Chondrocyte (in vitro differentiated cells): ENCODE results near the gene LGALS8. TPM values are rescaled to one million over a fixed set of nuclear protein-coding genes. Genes with fewer than 3 reads are reported as not detected.

Experiments
- DNase-seq: peaks from one replicate; pipeline ENCODE4 v3.0.0; 2021; ENCODE audit warnings: mixed read lengths, low spot score
- H3K27ac Mint-ChIP-seq: one replicate; pipeline ENCODE4 v1.8.0; 2021; ENCODE audit warnings: mild to moderate bottlenecking, moderate library complexity, mixed read lengths; ENCODE audit not compliant: unreplicated experiment
- H3K27me3 Mint-ChIP-seq: 2 replicates; pipeline ENCODE4 v1.8.0; 2021; ENCODE audit warnings: low read depth, mixed read lengths
- H3K36me3 Mint-ChIP-seq: 2 replicates; pipeline ENCODE4 v1.8.0; 2021; ENCODE audit warnings: low read depth, mixed read lengths
- H3K4me1 Mint-ChIP-seq: 2 replicates; pipeline ENCODE4 v1.8.0; 2021; ENCODE audit warnings: low read depth, mild to moderate bottlenecking, mixed read lengths
- H3K4me3 Mint-ChIP-seq: one replicate; pipeline ENCODE4 v1.8.0; 2021; ENCODE audit warnings: mild to moderate bottlenecking, moderate library complexity, mixed read lengths; ENCODE audit not compliant: unreplicated experiment
- H3K9me3 Mint-ChIP-seq: 2 replicates; pipeline ENCODE4 v1.8.0; 2021; ENCODE audit warnings: low read depth, mixed read lengths
- total RNA-seq: library from RNA; stranded (reverse); gene quantifications from 3 replicates; pipeline ENCODE4 v1.2.1, GENCODE V29; 2021
- TF ChIP-seq, protein P1 (sequence below): fragments of 200-600 bp; sonication (generic); IDR thresholded peaks from 2 replicates; pipeline ENCODE4 v1.5.0; 2021; ENCODE audit warnings: antibody characterized with exemption, mild to moderate bottlenecking, moderate library complexity

The LGALS8 gene
- total RNA-seq, 1 donor from 2014 or later, result 37.8 TPM

DNA sequence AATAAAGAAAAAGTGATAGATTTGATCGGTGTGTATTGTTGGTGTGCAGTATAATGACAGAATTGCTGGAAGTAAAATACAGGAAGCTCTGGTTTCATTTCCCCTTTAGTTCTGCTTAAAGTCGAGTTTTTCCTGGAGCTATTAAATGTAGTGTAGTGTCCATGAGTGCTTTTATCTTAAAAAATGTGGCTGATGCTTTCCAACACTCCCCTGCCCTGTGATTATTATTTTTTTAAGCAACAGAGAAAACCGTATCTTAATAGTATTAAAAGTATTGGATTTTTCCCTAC is 1.1 kb downstream of the LGALS8 start:
- H3K27ac Mint-ChIP-seq, result peak overlapping the region; percentile 96
- no peaks in the 10 kb centered on the region for H3K9me3 Mint-ChIP-seq
- H3K36me3 Mint-ChIP-seq, result peaks cover 10% of the 10 kb centered on the region
- TF ChIP-seq, protein P1, sequence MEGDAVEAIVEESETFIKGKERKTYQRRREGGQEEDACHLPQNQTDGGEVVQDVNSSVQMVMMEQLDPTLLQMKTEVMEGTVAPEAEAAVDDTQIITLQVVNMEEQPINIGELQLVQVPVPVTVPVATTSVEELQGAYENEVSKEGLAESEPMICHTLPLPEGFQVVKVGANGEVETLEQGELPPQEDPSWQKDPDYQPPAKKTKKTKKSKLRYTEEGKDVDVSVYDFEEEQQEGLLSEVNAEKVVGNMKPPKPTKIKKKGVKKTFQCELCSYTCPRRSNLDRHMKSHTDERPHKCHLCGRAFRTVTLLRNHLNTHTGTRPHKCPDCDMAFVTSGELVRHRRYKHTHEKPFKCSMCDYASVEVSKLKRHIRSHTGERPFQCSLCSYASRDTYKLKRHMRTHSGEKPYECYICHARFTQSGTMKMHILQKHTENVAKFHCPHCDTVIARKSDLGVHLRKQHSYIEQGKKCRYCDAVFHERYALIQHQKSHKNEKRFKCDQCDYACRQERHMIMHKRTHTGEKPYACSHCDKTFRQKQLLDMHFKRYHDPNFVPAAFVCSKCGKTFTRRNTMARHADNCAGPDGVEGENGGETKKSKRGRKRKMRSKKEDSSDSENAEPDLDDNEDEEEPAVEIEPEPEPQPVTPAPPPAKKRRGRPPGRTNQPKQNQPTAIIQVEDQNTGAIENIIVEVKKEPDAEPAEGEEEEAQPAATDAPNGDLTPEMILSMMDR, result no peak
- DNase-seq, result no peak
- peak overlapping the region; percentile 84 for H3K4me3 Mint-ChIP-seq
- no peaks in the 10 kb centered on the region for H3K27me3 Mint-ChIP-seq
- H3K4me1 Mint-ChIP-seq, result peaks cover 16% of the 10 kb centered on the region

DNA sequence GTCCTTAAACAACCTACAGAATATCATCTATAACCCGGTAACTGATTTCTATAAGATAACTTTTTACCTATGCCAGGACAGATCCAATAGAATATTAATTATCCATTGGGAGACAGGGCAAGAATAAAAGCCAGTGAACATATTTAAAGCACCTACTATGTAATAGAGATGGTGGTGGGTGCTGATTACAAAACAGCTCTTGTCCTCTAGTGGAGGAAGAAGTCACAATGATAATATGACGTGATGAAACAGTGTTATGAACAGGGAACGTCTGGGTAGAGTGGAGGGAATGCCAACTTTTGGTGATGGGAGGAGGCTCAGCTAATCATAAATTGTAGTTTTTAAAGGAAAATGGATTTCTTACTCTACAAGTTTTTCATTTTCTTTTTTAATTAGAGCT is 2.3 kb downstream of the LGALS8 start:
- Mint-ChIP-seq H3K27ac (no peak overlapping the region), H3K27me3 (no peaks in the 10 kb centered on the region), H3K36me3 (peaks cover 12% of the 10 kb centered on the region), H3K4me1 (peaks cover 10% of the 10 kb centered on the region), H3K4me3 (no peak overlapping the region), H3K9me3 (no peaks in the 10 kb centered on the region)
- no peak for DNase-seq
- TF ChIP-seq, protein P1, result no peak

DNA sequence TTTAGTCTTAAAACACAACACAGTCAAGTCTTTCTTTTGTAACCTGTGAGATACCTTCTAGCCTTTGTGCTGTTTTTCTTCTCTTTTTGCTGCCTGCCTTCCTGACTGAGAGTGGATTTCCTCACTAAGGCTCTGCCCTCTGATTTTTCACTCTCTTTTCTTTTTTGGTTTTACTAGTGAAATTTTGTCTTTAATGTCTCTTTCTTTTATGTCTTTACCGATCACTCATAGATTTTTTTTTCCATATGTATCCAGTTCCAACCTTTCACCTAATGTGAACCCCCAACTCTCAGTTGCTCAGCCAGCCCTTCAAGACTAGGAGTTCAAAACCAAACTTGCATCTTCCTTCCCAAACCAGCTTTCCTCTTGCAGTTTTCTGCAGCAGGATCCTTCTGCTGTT is 6.5 kb downstream of the LGALS8 start:
- no peak overlapping the region for H3K27ac Mint-ChIP-seq
- no peak overlapping the region for H3K4me3 Mint-ChIP-seq
- no peaks in the 10 kb centered on the region for H3K9me3 Mint-ChIP-seq
- H3K4me1 Mint-ChIP-seq, result peaks cover 13% of the 10 kb centered on the region
- no peaks in the 10 kb centered on the region for H3K27me3 Mint-ChIP-seq
- DNase-seq, result no peak
- TF ChIP-seq, protein P1, result no peak
- H3K36me3 Mint-ChIP-seq, result peaks cover 15% of the 10 kb centered on the region

DNA sequence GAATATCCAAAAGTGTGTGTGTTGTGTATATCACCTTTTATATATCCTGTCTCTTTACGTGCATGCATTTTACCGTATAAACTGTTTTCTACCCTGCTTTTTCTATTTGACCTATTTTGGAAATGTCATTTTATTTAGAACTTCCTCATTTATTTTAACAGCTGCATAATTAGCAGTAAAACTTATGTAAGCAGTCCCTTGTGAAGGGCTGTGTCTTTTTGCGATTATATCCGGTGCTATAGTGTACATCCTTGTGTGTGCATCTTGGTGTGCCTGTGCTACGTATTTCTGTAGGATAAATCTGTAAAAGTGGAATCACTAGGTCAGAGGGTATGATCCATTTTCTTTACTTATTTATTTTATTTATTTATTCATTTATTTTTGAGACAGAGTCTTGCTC is 7.2 kb downstream of the LGALS8 start:
- Mint-ChIP-seq H3K9me3 (no peaks in the 10 kb centered on the region), H3K4me1 (peaks cover 13% of the 10 kb centered on the region), H3K27me3 (no peaks in the 10 kb centered on the region), H3K4me3 (no peak overlapping the region), H3K27ac (no peak overlapping the region), H3K36me3 (peaks cover 15% of the 10 kb centered on the region)
- TF ChIP-seq, protein P1, result no peak
- DNase-seq, result no peak

DNA sequence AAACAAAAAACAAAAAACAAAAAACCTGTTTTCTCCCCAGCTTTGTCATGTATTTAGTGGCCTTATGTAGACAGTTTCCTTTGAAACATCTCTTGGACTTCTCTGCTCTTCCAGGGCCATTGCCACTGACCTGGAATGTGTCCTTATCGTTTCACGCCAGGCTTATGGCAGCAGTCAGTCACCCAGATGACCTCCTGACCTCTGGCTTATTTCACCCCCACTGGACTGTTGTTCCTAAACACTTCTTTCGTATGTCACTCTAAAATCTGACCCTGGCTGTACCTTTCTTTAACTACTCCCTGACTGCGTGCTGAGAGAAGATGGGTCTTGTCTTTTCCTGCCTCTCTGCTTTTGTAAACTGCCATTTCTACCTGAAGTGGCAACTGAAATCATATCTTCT is 9.1 kb downstream of the LGALS8 start:
- Mint-ChIP-seq H3K27me3 (no peaks in the 10 kb centered on the region), H3K9me3 (no peaks in the 10 kb centered on the region), H3K4me3 (no peak overlapping the region), H3K27ac (no peak overlapping the region), H3K36me3 (peaks cover 7% of the 10 kb centered on the region), H3K4me1 (peaks cover 13% of the 10 kb centered on the region)
- TF ChIP-seq, protein P1, result no peak
- DNase-seq, result no peak
